ENCODE measurements around the gene FGD2. TPM values are rescaled to one million over a fixed set of nuclear protein-coding genes. Genes with fewer than 3 reads are reported as not detected.

FGD2 gene
- total RNA-seq, 2 experiments from 2014 or later: 1.2 TPM

- Mint-ChIP-seq H3K4me3 (no peak overlapping the region), H3K27ac (no peak overlapping the region), H3K9me3 (no peaks in the 10 kb centered on the region), H3K4me1 (ENCODE audit: low read depth) (peaks cover 17% of the 10 kb centered on the region), H3K27me3 (no peaks in the 10 kb centered on the region), H3K36me3 (ENCODE audit: low read depth) (peaks cover 97% of the 10 kb centered on the region)
- ChIA-PET CTCF (no interaction called here), POLR2A (no interaction called here)
- Histone ChIP-seq H3K4me1 (ENCODE audit: insufficient read depth, low read length) (peaks cover 12% of the 10 kb centered on the region), H3K36me3 (ENCODE audit: insufficient read depth, low read length) (peaks cover 96% of the 10 kb centered on the region), H3K27ac (ENCODE audit: low read depth in 1 of 2, low read length in 2 of 2) (no peak overlapping the region), H3K4me3 (ENCODE audit: low read length) (no peak overlapping the region), H3K9me3 (ENCODE audit: control insufficient read depth in 1 of 2, insufficient read depth in 1 of 2, low read length in 2 of 2) (no peaks in the 10 kb centered on the region), H3K27me3 (ENCODE audit: control insufficient read depth in 1 of 2, insufficient read depth in 2 of 2, low read length in 2 of 2) (no peaks in the 10 kb centered on the region)
- no peak for TF ChIP-seq CTCF (IDR thresholded peaks at IDR 0.05)
- intact Hi-C loops (cut with DNase I, micrococcal nuclease): loop anchor here (5.0 kb wide), 2 partner anchors 42 to 63 kb away; no protein-coding TSS in a partner anchor
- no peak for DNase-seq
- no peak for ATAC-seq (ENCODE audit: poor library complexity)
These were observed 30.0 kb upstream of the FGD2 start for GRCh38 chr6:36975231-36976006.

- H3K36me3 Mint-ChIP-seq (ENCODE audit: low read depth): peaks cover 95% of the 10 kb centered on the region
- H3K27ac ChIP-seq (ENCODE audit: low read depth in 1 of 2, low read length in 2 of 2): no peak overlapping the region
- H3K4me3 ChIP-seq (ENCODE audit: low read length): no peak overlapping the region
- no peaks in the 10 kb centered on the region for H3K9me3 ChIP-seq (ENCODE audit: control insufficient read depth in 1 of 2, insufficient read depth in 1 of 2, low read length in 2 of 2)
- intact Hi-C loops (cut with DNase I, micrococcal nuclease): loop anchor here (5.0 kb wide), 2 partner anchors 41 to 64 kb away; no protein-coding TSS in a partner anchor
- ATAC-seq (ENCODE audit: poor library complexity) (no peak), DNase-seq (no peak)
- peaks cover 95% of the 10 kb centered on the region for H3K36me3 ChIP-seq (ENCODE audit: insufficient read depth, low read length)
- ChIA-PET POLR2A (no interaction called here), CTCF (no interaction called here)
- no peak for TF ChIP-seq CTCF (IDR thresholded peaks at IDR 0.05)
- H3K9me3 Mint-ChIP-seq: no peaks in the 10 kb centered on the region
- H3K27ac Mint-ChIP-seq: no peak overlapping the region
- H3K27me3 ChIP-seq (ENCODE audit: control insufficient read depth in 1 of 2, insufficient read depth in 2 of 2, low read length in 2 of 2): no peaks in the 10 kb centered on the region
- peaks cover 21% of the 10 kb centered on the region for H3K4me1 Mint-ChIP-seq (ENCODE audit: low read depth)
- no peak overlapping the region for H3K4me3 Mint-ChIP-seq
- H3K27me3 Mint-ChIP-seq: no peaks in the 10 kb centered on the region
- peaks cover 16% of the 10 kb centered on the region for H3K4me1 ChIP-seq (ENCODE audit: insufficient read depth, low read length)
These were observed 29.5 kb upstream of the FGD2 start for GRCh38 chr6:36976007-36976264.

GRCh38 chr6:36976509-36976908, 28.9 kb upstream of the FGD2 start:
- peaks cover 21% of the 10 kb centered on the region for H3K4me1 ChIP-seq (ENCODE audit: insufficient read depth, low read length)
- peaks cover 89% of the 10 kb centered on the region for H3K36me3 ChIP-seq (ENCODE audit: insufficient read depth, low read length)
- DNase-seq (no peak), ATAC-seq (ENCODE audit: poor library complexity) (no peak)
- Mint-ChIP-seq H3K9me3 (no peaks in the 10 kb centered on the region), H3K36me3 (ENCODE audit: low read depth) (peaks cover 92% of the 10 kb centered on the region), H3K27ac (no peak overlapping the region), H3K4me3 (no peak overlapping the region), H3K27me3 (no peaks in the 10 kb centered on the region), H3K4me1 (ENCODE audit: low read depth) (peaks cover 25% of the 10 kb centered on the region)
- intact Hi-C loops (cut with DNase I, micrococcal nuclease): loop anchor here (5.0 kb wide), 2 partner anchors 41 to 64 kb away; no protein-coding TSS in a partner anchor
- no peak overlapping the region for H3K27ac ChIP-seq (ENCODE audit: low read depth in 1 of 2, low read length in 2 of 2)
- H3K27me3 ChIP-seq (ENCODE audit: control insufficient read depth in 1 of 2, insufficient read depth in 2 of 2, low read length in 2 of 2): no peaks in the 10 kb centered on the region
- no peak for TF ChIP-seq CTCF (IDR thresholded peaks at IDR 0.05)
- no peak overlapping the region for H3K4me3 ChIP-seq (ENCODE audit: low read length)
- POLR2A ChIA-PET: no interaction called here
- H3K9me3 ChIP-seq (ENCODE audit: control insufficient read depth in 1 of 2, insufficient read depth in 1 of 2, low read length in 2 of 2): no peaks in the 10 kb centered on the region
- CTCF ChIA-PET: no interaction called here
